ENCODE data around the gene SFTA2. TPM values are rescaled to one million over a fixed set of nuclear protein-coding genes. Genes with fewer than 3 reads are reported as not detected.

SFTA2 gene
- total RNA-seq, 1 donor from 2014 or later, result not detected

- Mint-ChIP-seq H3K36me3 (ENCODE audit: low read depth) (peaks cover 58% of the 10 kb centered on the region), H3K4me1 (no peaks in the 10 kb centered on the region), H3K27ac (no peak overlapping the region), H3K9me3 (no peaks in the 10 kb centered on the region), H3K27me3 (no peaks in the 10 kb centered on the region), H3K4me3 (no peak overlapping the region)
- CTCF ChIA-PET, result no interaction called here
- TF ChIP-seq CTCF (IDR thresholded peaks at IDR 0.05), result no peak
- DNase-seq (no peak), ATAC-seq (ENCODE audit: low read depth) (no peak)
- POLR2A ChIA-PET, result no interaction called here
- intact Hi-C loops (cut with micrococcal nuclease), result no loop called here
Measured at GRCh38 chr6:30895343-30895742, 36.6 kb downstream of the SFTA2 start.

- Mint-ChIP-seq H3K4me1 (no peaks in the 10 kb centered on the region), H3K27ac (no peak overlapping the region), H3K36me3 (ENCODE audit: low read depth) (peaks cover 60% of the 10 kb centered on the region), H3K27me3 (no peaks in the 10 kb centered on the region), H3K9me3 (no peaks in the 10 kb centered on the region), H3K4me3 (no peak overlapping the region)
- ATAC-seq (ENCODE audit: low read depth) (no peak), DNase-seq (no peak)
- CTCF ChIA-PET, result no interaction called here
- intact Hi-C loops (cut with micrococcal nuclease), result no loop called here
- POLR2A ChIA-PET, result no interaction called here
- no peak for TF ChIP-seq CTCF (IDR thresholded peaks at IDR 0.05)
Measured at GRCh38 chr6:30894935-30895334, 37.0 kb downstream of the SFTA2 start.

GRCh38 chr6:30894381-30894780 is 37.6 kb downstream of the SFTA2 start:
- ChIA-PET CTCF (no interaction called here), POLR2A (no interaction called here)
- Mint-ChIP-seq H3K9me3 (no peaks in the 10 kb centered on the region), H3K27ac (no peak overlapping the region), H3K36me3 (ENCODE audit: low read depth) (peaks cover 60% of the 10 kb centered on the region), H3K4me3 (no peak overlapping the region), H3K4me1 (no peaks in the 10 kb centered on the region), H3K27me3 (no peaks in the 10 kb centered on the region)
- ATAC-seq (ENCODE audit: low read depth), result no peak
- intact Hi-C loops (cut with micrococcal nuclease), result no loop called here
- no peak for TF ChIP-seq CTCF (IDR thresholded peaks at IDR 0.05)
- no peak for DNase-seq

- H3K9me3 Mint-ChIP-seq, result no peaks in the 10 kb centered on the region
- CTCF ChIA-PET, result no interaction called here
Measured at GRCh38 chr6:30893666-30894065, 38.3 kb downstream of the SFTA2 start.

GRCh38 chr6:30893001-30893591 is 38.9 kb downstream of the SFTA2 start:
- POLR2A ChIA-PET, result no interaction called here
- intact Hi-C loops (cut with micrococcal nuclease), result no loop called here
- peaks cover 2% of the 10 kb centered on the region for H3K4me1 Mint-ChIP-seq
- no peak for DNase-seq
- no peak overlapping the region for H3K27ac Mint-ChIP-seq
- peaks cover 49% of the 10 kb centered on the region for H3K36me3 Mint-ChIP-seq (ENCODE audit: low read depth)
- H3K4me3 Mint-ChIP-seq, result no peak overlapping the region
- no peak for ATAC-seq (ENCODE audit: low read depth)
- H3K27me3 Mint-ChIP-seq, result no peaks in the 10 kb centered on the region
- CTCF ChIA-PET, result no interaction called here
- H3K9me3 Mint-ChIP-seq, result no peaks in the 10 kb centered on the region
- no peak for TF ChIP-seq CTCF (IDR thresholded peaks at IDR 0.05)

More at GRCh38 chr6:30893666-30894065, 38.3 kb downstream of the SFTA2 start:
- no peak for TF ChIP-seq CTCF (IDR thresholded peaks at IDR 0.05)
- POLR2A ChIA-PET, result no interaction called here
- DNase-seq, result no peak
- no peak overlapping the region for H3K4me3 Mint-ChIP-seq
- H3K27ac Mint-ChIP-seq, result no peak overlapping the region
- H3K27me3 Mint-ChIP-seq, result no peaks in the 10 kb centered on the region
- ATAC-seq (ENCODE audit: low read depth), result no peak
- intact Hi-C loops (cut with micrococcal nuclease), result no loop called here
- H3K4me1 Mint-ChIP-seq, result no peaks in the 10 kb centered on the region
- H3K36me3 Mint-ChIP-seq (ENCODE audit: low read depth), result peaks cover 55% of the 10 kb centered on the region

Data from activated B cell treated with CpG ODN at 0.5 μM for 24 hours (primary cell).